GM23248 (cell line): Measurements from ENCODE around the gene AFF3.

Source experiments
- EZH2 ChIP-seq: fragments of 200-600 bp; sonication (generic); IDR thresholded peaks from 2 replicates; pipeline ENCODE4 v1.6.1; 2018; ENCODE audit warnings: antibody characterized with exemption, mild to moderate bottlenecking; ENCODE audit not compliant: insufficient read depth, poor library complexity, severe bottlenecking
- EZH2phosphoT487 ChIP-seq: fragments of 200-600 bp; sonication (generic); IDR thresholded peaks from 2 replicates; pipeline ENCODE4 v1.6.1; 2018; ENCODE audit warnings: antibody characterized with exemption, moderate library complexity, mild to moderate bottlenecking, low read depth; ENCODE audit not compliant: insufficient read depth

- TF ChIP-seq EZH2phosphoT487 (no peak), EZH2 (no peak)
Observed at GRCh38 chr2:100109986-100110613, 32.3 kb downstream of the AFF3 start.
